Erythroblast (primary cell): ENCODE measurements around the gene STAT5A.

Source experiments
- GATA1 ChIP-seq: IDR thresholded peaks from 2 replicates; pipeline ENCODE4 v1.6.1; 2011; ENCODE audit warnings: low read depth, mild to moderate bottlenecking, control low read depth, low read length, moderate library complexity
- POLR2A ChIP-seq: IDR thresholded peaks from 2 replicates; pipeline ENCODE4 v1.6.1; 2011; ENCODE audit warnings: mild to moderate bottlenecking, low read length

- TF ChIP-seq POLR2A (no peak), GATA1 (no peak)
Measured at GRCh38 chr17:42345396-42346073, 57.2 kb downstream of the STAT5A start.
